ENCODE data around the gene SURF6.
"Not testable (repeated sequence)": the region's sequence is repeated elsewhere in the genome, so short reads cannot be mapped to it uniquely, and the experiment has no call there.

Gene SURF6

GRCh38 chr9:133327021-133327420 lies 9.0 kb downstream of the SURF6 start:
- not testable (repeated sequence) for DNase-seq (ENCODE audit: low read depth)

- DNase-seq (ENCODE audit: low read depth), result no peak
These were observed 11.8 kb downstream of the SURF6 start for GRCh38 chr9:133323991-133324703.

- no peak for DNase-seq (ENCODE audit: low read depth)
These were observed 12.8 kb downstream of the SURF6 start for GRCh38 chr9:133323211-133323610.

DNA sequence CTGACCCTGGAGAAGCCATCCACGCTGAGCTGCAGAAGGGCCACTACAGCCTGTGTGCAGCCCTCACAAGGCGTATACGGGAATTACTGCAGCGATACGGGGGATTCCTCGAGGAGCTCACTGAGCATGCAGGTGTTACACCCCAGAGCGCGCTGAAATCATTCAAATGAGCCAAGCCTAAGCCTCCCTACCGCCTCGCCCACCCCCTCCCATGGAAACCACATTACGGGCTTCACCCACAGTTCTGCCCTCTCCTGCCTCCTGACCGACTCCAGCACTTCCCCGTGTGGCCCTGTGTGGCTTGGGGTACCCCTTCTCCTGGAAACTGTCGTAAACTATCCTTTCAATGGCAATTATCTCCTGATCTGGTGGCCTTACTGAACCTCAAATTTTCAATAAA lies 13.3 kb downstream of the SURF6 start:
- no peak for DNase-seq (ENCODE audit: low read depth)

- no peak for DNase-seq (ENCODE audit: low read depth)
These were observed 14.5 kb downstream of the SURF6 start for GRCh38 chr9:133321411-133321935.

DNA sequence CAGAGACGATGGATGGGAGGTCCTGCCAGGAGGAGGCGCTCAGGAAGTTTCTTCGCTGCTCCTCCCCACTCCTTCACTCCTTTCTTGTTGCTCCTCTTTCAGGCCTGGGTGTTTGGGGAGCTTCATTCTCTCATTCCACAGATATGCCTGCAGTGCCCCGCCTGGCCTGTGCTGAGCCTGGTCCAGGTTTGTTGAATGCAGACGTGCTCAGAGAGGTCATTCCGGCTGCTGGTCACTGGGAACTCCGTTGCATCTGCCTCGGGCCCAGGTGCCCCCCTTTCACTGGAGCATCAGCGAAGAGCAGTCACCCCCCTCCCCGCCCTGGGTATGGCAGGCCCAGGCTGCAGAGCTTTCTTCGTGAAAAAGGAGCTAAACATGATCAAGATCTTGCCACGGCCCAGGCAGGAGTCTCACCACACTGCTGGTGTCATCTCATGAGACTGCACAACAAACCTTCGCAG lies 15.5 kb downstream of the SURF6 start:
- DNase-seq (ENCODE audit: low read depth), result no peak

DNA sequence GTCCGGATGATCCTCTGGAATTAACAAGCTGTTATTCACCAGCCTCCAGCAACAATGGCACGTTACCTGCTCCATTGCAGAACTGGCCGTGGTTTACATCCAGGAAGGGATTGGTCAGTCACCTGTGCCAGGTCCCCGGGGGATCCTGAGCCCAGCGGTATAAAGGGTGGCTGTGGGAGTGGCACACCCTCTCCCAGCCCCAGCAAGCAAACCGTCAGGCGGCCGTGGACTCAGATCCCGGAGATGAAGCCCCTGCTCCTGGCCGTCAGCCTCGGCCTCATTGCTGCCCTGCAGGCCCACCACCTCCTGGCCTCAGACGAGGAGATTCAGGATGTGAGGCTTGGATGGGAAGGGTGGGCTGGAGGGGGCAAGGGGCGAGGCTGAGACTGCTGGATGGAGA lies 18.4 kb downstream of the SURF6 start:
- DNase-seq (ENCODE audit: low read depth), result not testable (repeated sequence)

- no peak for DNase-seq (ENCODE audit: low read depth)
These were observed 20.0 kb downstream of the SURF6 start for GRCh38 chr9:133315997-133316396.

- no peak for DNase-seq (ENCODE audit: low read depth)
These were observed 26.4 kb downstream of the SURF6 start for GRCh38 chr9:133309608-133310007.

DNA sequence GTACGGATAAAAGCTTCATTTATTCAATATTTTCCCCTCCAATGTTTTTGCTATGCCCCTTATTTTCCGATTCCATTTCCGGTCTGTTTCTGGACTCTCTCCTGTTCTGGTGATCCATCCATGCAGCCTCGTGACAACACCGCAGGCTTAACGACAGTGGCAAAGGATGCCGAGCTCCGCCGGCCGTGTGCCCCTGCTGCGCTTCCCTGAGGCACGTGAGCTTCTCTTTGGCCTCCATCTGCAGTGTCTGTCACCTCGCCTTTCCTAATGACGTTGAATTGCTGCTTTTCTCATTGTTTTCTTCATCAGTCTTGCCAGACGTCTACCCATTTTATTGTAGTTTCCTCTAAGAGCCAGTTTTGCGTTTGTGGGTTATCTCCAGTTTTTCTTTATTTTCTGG lies 28.7 kb downstream of the SURF6 start:
- DNase-seq (ENCODE audit: low read depth), result no peak

- no peak for DNase-seq (ENCODE audit: low read depth)
These were observed 29.5 kb downstream of the SURF6 start for GRCh38 chr9:133306242-133307204.

- no peak for DNase-seq (ENCODE audit: low read depth)
These were observed 30.3 kb downstream of the SURF6 start for GRCh38 chr9:133305731-133306130.

- no peak for DNase-seq (ENCODE audit: low read depth)
These were observed 31.3 kb downstream of the SURF6 start for GRCh38 chr9:133304477-133305377.

- no peak for DNase-seq (ENCODE audit: low read depth)
These were observed 31.9 kb downstream of the SURF6 start for GRCh38 chr9:133304158-133304470.

DNA sequence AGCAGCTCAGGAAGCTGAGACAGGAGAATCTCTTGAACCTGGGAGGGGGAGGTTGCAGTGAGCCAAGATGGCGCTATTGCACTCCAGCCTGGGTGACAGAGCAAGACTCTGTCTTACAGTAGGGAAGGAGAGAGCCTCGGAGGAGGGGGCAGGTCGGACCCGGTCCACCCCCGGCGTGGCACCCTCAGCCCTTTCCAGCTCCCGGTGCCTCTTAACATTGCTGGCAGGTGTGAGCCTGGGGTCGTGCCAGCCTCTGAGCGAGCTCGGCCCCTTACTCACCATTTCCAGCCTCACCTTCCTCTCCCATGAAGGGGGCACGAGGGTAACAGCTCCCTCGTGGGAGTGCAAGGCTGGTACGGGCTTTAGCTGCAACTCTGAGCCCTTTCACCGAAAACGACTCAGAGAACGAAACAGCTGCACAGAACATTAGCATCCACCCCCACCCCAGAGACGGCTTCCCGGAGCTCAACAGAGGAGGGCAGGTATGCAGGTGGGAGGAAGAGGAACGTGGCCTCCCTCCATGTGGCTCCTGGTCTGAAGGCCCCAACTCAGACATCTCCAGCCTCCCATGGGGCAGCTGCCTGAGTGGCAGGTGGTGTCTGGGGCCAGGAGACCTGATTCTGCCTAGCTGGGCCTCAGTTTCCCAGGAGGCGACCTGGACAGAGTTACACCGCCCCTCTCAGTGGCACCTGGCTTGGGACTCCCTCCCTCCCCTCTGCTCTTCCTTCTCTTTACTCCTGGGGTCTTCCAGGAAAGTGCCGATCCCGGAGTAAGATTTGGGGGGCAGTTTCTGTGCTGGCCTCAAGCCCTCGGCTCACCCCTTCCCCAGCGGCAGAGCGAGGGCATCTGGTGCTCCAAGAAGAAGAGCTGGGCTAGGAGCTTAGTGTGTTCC lies 32.5 kb downstream of the SURF6 start:
- DNase-seq (ENCODE audit: low read depth), result no peak

DNA sequence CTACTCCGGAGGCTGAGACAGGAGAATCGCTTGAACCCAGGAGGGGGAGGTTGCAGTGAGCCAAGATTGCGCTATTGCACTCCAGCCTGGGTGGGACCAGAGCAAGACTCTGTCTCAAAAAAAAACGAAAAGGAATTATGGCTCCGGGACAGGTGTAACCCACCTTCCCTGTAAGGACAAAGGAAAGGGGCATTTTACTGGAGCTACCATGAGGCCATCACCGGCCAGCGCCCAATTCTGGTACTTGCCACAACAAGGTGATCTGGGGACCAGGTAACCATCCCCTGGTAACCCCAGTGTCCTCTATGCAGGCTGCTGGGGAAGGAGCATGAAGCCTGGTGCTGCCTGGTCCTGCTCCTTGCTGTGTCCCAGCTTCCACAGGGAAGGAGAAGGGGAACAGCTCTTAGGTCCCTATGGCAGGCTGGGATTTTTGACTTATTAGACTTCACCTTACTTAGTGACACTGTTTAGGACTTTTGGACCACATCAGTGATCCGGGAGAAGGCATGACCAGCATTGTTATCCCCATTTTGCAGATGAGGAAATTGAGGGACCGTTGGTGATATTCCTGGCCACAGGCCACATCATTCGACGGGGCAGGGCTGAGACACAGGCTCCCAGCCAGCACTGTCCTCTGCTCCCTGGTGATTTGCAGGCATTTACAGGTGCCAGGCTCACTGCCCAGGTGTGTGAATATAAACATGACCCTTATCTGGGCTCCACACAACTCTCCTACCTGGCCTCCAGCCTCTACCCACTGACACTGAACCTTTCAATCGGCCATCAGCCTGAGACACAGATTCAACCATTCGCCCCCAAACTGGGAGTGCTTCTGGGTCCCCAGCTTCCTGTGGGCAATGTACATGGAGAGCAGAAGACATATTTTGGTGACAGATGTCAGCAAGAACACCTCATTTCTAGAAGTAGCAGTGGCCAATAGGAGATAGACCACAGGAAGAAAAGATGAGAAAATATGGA lies 34.4 kb downstream of the SURF6 start:
- no peak for DNase-seq (ENCODE audit: low read depth)

- not testable (repeated sequence) for DNase-seq (ENCODE audit: low read depth)
These were observed 36.0 kb downstream of the SURF6 start for GRCh38 chr9:133299996-133300395.

GRCh38 chr9:133294257-133294656 lies 41.7 kb downstream of the SURF6 start:
- no peak for DNase-seq (ENCODE audit: low read depth)

DNA sequence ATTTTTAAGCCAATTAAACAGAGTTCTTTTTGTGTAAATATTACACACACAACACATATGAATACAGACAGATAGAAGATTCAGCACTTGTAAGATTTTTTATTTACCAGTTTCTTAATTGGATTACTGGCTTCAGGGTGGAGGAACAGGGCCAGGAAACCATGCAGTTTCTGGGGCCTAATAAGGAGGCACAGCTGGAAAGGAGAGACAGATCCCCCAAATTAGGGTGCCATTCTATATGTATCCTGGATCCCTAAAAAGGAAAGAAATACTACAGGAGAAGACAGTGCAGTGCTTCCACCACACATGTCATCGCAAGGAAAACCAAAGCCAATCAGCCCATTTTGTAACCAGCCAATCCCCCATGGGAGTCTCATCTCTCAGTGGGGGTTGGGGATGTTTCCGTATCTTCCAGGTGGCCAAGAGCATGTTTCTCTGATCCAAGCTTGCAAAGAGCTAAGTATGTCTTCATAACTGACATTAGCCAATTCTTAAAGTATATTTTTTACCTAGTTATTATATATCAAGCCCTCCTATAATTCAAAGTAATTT lies 45.2 kb downstream of the SURF6 start:
- DNase-seq (ENCODE audit: low read depth), result no peak

Data from fibroblast of gingiva (primary cell).